Measurements from ENCODE around the gene PI4KA.

Gene PI4KA

DNA sequence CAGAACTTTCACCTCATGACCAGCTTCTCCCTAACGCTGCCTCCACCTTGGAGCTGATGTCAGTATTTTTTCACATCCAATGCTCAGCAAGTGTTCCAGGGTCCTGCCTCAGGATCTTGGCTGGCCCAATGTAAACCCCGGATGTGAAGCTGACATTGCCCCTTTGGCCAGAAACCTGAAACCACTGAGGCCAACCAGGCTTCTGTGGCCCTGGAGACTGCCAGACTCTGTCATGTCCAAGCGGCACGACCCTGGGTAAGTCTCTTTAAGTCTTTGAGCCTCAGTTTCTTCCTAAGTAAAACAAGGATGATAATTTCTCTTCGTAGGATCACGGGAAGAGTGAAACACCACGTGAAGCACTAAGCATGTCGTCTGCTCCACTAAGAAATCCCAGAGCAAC, 61.9 kb downstream of the PI4KA start:
- no peak for ATAC-seq
- TF ChIP-seq ARNTL (CRISPR knock-in tag; IDR thresholded peaks at IDR 0.05; ENCODE audit: borderline replicate concordance, low read depth) (no peak), GLIS3 (CRISPR knock-in tag; IDR thresholded peaks at IDR 0.05) (no peak)

- TF ChIP-seq TCF4 (CRISPR knock-in tag; IDR thresholded peaks at IDR 0.05; ENCODE audit: borderline replicate concordance) (no peak), ISL1 (CRISPR knock-in tag; IDR thresholded peaks at IDR 0.05) (no peak), ZC3H10 (CRISPR knock-in tag; IDR thresholded peaks at IDR 0.05) (no peak), ZNF8 (CRISPR knock-in tag; IDR thresholded peaks at IDR 0.05) (no peak), ESRRG (CRISPR knock-in tag; IDR thresholded peaks at IDR 0.05) (no peak), ARNTL (CRISPR knock-in tag; IDR thresholded peaks at IDR 0.05; ENCODE audit: borderline replicate concordance, low read depth) (no peak), BACH2 (CRISPR knock-in tag; IDR thresholded peaks at IDR 0.05; ENCODE audit: borderline replicate concordance) (no peak), OSR1 (CRISPR knock-in tag; IDR thresholded peaks at IDR 0.05) (no peak), ZNF70 (CRISPR knock-in tag; IDR thresholded peaks at IDR 0.05) (no peak), POU6F1 (CRISPR knock-in tag; IDR thresholded peaks at IDR 0.05; ENCODE audit: borderline replicate concordance, low read depth) (no peak), CSDC2 (CRISPR knock-in tag; IDR thresholded peaks at IDR 0.05) (no peak), ZFP3 (CRISPR knock-in tag; IDR thresholded peaks at IDR 0.05) (no peak), CSRNP3 (CRISPR knock-in tag; IDR thresholded peaks at IDR 0.05) (no peak), ZFP30 (CRISPR knock-in tag; IDR thresholded peaks at IDR 0.05) (no peak)
- no peak for ATAC-seq
These were observed 63.8 kb downstream of the PI4KA start for GRCh38 chr22:20794650-20795413.

DNA sequence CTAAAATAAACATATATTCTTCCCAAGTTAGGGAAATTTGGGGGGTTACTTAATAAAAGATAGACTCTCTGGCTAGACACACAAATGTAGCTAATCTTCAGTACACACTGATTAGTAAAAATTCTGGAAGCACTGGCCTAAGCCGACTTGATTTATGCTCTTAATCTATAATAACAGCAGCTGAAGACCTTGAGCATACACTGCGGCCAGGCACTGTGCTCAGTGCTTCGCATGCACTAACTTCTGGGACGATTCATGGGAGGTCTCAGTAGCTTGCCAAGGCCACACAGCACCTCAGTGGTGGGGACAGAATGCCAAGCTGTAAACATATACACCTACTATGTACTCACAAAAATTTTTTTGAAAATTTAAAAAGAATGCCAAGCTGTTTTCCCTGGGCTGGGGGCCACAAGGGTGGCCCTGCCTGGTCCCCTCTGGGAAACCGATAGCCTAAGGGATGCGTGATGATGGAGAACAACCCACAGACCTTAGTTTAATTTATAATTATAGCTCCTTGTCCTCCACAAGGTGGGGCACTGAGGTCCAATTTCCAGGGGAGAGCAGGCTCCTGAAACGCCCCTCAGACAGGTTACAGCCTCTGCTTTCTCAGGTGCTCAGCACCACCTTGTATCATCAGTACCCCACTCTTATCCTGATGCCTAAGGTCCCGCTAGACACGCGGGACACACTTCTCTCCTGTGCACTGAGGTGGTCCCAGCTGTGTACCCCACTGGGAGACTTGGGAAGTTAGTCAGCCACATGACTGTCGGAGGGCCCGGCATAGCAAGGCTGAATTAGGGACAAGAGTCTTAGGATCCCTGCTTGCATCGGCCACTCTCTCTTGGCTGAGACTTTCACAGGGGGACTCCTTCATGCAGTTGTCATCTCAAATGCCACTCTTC, 64.6 kb downstream of the PI4KA start:
- peak; percentile 24; the same call in 2 of the 3 replicates for ATAC-seq
- no peak for TF ChIP-seq ZFP3 (CRISPR knock-in tag; IDR thresholded peaks at IDR 0.05)
- no peak for TF ChIP-seq ZNF8 (CRISPR knock-in tag; IDR thresholded peaks at IDR 0.05)
- no peak for TF ChIP-seq ZNF565 (CRISPR knock-in tag; conservative IDR thresholded peaks at IDR 0.05; ENCODE audit: low read depth)
- TF ChIP-seq CSRNP3 (CRISPR knock-in tag; IDR thresholded peaks at IDR 0.05) = no peak

DNA sequence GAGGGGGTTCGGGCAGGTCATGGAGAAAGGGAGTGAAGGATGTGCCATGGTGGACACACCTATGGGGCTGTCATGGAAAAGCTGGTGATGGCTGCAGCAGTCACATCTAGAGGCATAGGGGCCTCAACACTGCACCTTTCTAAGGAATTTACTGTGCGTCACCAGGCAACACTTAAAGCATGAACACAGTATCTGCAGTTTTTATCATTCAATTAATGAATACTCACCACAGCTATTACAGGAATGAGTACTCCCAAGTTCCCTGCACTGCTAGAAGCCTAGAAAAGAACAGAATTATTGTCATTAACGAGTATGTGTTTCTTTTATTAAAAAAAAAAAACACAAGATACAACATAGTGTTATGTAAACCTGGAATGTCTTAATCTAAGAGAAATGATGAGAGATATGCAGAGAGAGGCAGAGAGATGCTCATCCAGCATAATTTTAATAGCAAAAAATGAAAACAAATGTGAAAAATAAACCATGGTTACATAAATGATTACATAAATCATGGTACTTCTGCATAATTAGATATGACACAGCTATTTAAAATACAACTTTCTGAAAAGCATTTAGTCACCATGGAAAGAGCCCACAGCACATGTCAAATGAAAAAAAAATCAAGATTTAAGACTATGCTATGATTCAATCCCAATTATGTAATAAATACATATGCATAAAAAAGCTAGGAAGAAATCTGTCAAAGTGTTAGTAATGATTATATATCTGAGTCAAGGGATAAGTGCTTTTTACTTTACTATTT, 65.5 kb downstream of the PI4KA start:
- ATAC-seq = peak; percentile 65

More for the DNA sequence above, 65.5 kb downstream of the PI4KA start:
- TF ChIP-seq ESRRG (CRISPR knock-in tag; IDR thresholded peaks at IDR 0.05) (no peak), CREB5 (CRISPR knock-in tag; IDR thresholded peaks at IDR 0.05; ENCODE audit: low read depth) (no peak), PATZ1 (CRISPR knock-in tag; IDR thresholded peaks at IDR 0.05; ENCODE audit: borderline replicate concordance) (no peak), ISL1 (CRISPR knock-in tag; IDR thresholded peaks at IDR 0.05) (peak; percentile 72), ZNF70 (CRISPR knock-in tag; IDR thresholded peaks at IDR 0.05) (no peak)

All from SK-N-SH treated with all-trans-retinoic acid at 6 μM for 48 hours (cell line).